Nephron progenitor cell (in vitro differentiated cells): ENCODE data around the gene RASSF1.

ENCODE experiments used
- DNase-seq: peaks from one replicate; pipeline ENCODE4 v3.0.0; 2021
- H3K27ac Mint-ChIP-seq: 2 replicates; pipeline ENCODE4 v1.8.0; 2021; ENCODE audit warnings: mild to moderate bottlenecking, moderate library complexity, mixed read lengths
- H3K27me3 Mint-ChIP-seq: 2 replicates; pipeline ENCODE4 v1.8.0; 2021; ENCODE audit warnings: mild to moderate bottlenecking, low read depth, mixed read lengths; ENCODE audit not compliant: poor library complexity
- H3K36me3 Mint-ChIP-seq: 2 replicates; pipeline ENCODE4 v1.8.0; 2021; ENCODE audit warnings: low read depth, mixed read lengths
- H3K4me1 Mint-ChIP-seq: 2 replicates; pipeline ENCODE4 v1.8.0; 2021; ENCODE audit warnings: mixed read lengths
- H3K4me3 Mint-ChIP-seq: 2 replicates; pipeline ENCODE4 v1.8.0; 2021; ENCODE audit warnings: mild to moderate bottlenecking, moderate library complexity, mixed read lengths
- H3K9me3 Mint-ChIP-seq: 2 replicates; pipeline ENCODE4 v1.8.0; 2021; ENCODE audit warnings: mild to moderate bottlenecking, moderate library complexity, mixed read lengths
- TF ChIP-seq, protein P1 (sequence below): fragments of 200-600 bp; sonication (generic); IDR thresholded peaks from 2 replicates; pipeline ENCODE4 v1.5.0; 2021; ENCODE audit warnings: antibody characterized with exemption

The RASSF1 gene

GRCh38 chr3:50378024-50378423 lies 37.4 kb upstream of the RASSF1 start:
- Mint-ChIP-seq H3K9me3 (no peaks in the 10 kb centered on the region), H3K27ac (no peak overlapping the region), H3K4me1 (peaks cover 64% of the 10 kb centered on the region), H3K27me3 (no peaks in the 10 kb centered on the region), H3K4me3 (no peak overlapping the region), H3K36me3 (no peaks in the 10 kb centered on the region)
- TF ChIP-seq, protein P1, sequence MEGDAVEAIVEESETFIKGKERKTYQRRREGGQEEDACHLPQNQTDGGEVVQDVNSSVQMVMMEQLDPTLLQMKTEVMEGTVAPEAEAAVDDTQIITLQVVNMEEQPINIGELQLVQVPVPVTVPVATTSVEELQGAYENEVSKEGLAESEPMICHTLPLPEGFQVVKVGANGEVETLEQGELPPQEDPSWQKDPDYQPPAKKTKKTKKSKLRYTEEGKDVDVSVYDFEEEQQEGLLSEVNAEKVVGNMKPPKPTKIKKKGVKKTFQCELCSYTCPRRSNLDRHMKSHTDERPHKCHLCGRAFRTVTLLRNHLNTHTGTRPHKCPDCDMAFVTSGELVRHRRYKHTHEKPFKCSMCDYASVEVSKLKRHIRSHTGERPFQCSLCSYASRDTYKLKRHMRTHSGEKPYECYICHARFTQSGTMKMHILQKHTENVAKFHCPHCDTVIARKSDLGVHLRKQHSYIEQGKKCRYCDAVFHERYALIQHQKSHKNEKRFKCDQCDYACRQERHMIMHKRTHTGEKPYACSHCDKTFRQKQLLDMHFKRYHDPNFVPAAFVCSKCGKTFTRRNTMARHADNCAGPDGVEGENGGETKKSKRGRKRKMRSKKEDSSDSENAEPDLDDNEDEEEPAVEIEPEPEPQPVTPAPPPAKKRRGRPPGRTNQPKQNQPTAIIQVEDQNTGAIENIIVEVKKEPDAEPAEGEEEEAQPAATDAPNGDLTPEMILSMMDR, result no peak
- no peak for DNase-seq

- H3K27ac Mint-ChIP-seq, result no peak overlapping the region
- H3K9me3 Mint-ChIP-seq, result no peaks in the 10 kb centered on the region
- DNase-seq, result no peak
- TF ChIP-seq, protein P1, result no peak
- H3K27me3 Mint-ChIP-seq, result peaks cover 2% of the 10 kb centered on the region
- H3K4me3 Mint-ChIP-seq, result no peak overlapping the region
- no peaks in the 10 kb centered on the region for H3K36me3 Mint-ChIP-seq
- peaks cover 71% of the 10 kb centered on the region for H3K4me1 Mint-ChIP-seq
Measured at GRCh38 chr3:50375258-50375931, 34.8 kb upstream of the RASSF1 start.

DNA sequence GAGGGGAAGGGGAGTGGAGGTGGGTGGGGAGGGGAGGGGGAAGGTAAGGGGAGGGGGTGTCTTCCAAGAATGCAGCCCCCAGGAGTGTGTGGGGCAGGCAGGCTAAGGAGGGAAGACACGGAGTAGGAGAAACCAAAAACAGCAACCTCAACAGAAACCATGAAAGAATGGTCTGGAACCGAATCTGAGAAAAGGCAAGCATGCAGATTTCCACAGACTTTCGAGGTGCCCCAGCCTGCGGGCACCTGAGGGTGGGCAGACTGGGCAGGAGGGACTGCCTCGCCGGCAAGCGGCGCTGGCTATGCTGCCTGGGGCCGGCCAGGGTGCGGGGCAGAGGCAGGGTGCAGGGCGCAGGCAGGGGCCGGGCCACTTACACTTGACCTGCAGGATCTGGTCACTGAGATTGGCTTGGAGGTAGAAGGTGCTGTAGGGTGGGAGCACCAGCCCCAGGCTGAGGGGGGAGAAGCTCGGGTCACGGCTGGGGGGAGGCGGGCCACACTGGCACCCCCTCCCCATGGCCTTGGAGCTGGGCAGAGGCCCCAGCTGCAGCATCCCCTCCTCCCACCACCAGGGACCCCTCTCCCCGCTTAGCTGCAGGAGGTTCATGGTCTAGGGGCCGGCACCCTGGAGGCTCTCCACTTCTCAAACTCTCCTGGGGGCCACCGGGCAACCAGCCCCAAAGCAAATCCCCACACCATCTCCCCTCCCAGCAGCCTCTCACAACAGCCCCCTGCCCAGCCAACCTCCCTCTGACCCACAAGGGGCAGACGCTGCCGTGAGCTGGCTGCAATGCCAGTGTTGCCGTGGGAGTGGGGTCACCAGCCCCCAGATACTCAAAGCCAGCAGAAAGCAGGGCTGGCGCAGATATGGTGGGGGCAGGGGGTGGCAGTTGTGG lies 34.0 kb upstream of the RASSF1 start:
- Mint-ChIP-seq H3K36me3 (no peaks in the 10 kb centered on the region), H3K27ac (no peak overlapping the region), H3K9me3 (no peaks in the 10 kb centered on the region), H3K4me1 (peaks cover 65% of the 10 kb centered on the region), H3K4me3 (no peak overlapping the region), H3K27me3 (peaks cover 2% of the 10 kb centered on the region)
- TF ChIP-seq, protein P1, result no peak
- no peak for DNase-seq

GRCh38 chr3:50373146-50374051 lies 32.8 kb upstream of the RASSF1 start:
- Mint-ChIP-seq H3K36me3 (no peaks in the 10 kb centered on the region), H3K27ac (peak overlapping the region; percentile 56), H3K4me3 (peak overlapping the region; percentile 35), H3K27me3 (peaks cover 6% of the 10 kb centered on the region), H3K9me3 (no peaks in the 10 kb centered on the region), H3K4me1 (peaks cover 58% of the 10 kb centered on the region)
- no peak for DNase-seq
- TF ChIP-seq, protein P1, result no peak

DNA sequence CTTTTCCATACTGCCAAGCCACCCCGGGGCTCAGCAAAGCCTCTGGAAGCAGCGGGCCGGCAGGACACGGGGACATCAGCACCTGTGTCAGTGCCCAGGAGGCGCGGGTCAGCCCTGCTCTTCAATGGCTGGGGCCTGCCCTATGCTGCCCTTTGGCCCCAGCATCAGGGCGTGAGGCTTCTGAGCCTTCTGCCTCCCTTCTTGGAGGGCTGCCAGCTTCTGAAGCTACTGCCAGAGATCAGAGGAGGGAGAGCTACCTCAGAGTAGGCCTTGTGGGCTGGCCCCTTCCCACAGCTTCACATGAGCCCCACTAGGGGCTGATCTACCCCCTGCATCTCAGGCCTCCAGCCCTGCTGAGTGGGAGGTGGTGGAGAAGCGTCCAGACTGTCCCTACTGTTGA lies 31.7 kb upstream of the RASSF1 start:
- DNase-seq, result no peak

More for the DNA sequence above, 31.7 kb upstream of the RASSF1 start:
- H3K9me3 Mint-ChIP-seq, result no peaks in the 10 kb centered on the region
- TF ChIP-seq, protein P1, result no peak
- H3K27ac Mint-ChIP-seq, result no peak overlapping the region
- peaks cover 6% of the 10 kb centered on the region for H3K27me3 Mint-ChIP-seq
- H3K4me1 Mint-ChIP-seq, result peaks cover 54% of the 10 kb centered on the region
- H3K4me3 Mint-ChIP-seq, result peak overlapping the region; percentile 36
- H3K36me3 Mint-ChIP-seq, result no peaks in the 10 kb centered on the region
